Measurements from ENCODE around the gene C1QBP.
"Not testable (repeated sequence)": the region's sequence is repeated elsewhere in the genome, so short reads cannot be mapped to it uniquely, and the experiment has no call there.

The C1QBP gene, protein sequence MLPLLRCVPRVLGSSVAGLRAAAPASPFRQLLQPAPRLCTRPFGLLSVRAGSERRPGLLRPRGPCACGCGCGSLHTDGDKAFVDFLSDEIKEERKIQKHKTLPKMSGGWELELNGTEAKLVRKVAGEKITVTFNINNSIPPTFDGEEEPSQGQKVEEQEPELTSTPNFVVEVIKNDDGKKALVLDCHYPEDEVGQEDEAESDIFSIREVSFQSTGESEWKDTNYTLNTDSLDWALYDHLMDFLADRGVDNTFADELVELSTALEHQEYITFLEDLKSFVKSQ

DNA sequence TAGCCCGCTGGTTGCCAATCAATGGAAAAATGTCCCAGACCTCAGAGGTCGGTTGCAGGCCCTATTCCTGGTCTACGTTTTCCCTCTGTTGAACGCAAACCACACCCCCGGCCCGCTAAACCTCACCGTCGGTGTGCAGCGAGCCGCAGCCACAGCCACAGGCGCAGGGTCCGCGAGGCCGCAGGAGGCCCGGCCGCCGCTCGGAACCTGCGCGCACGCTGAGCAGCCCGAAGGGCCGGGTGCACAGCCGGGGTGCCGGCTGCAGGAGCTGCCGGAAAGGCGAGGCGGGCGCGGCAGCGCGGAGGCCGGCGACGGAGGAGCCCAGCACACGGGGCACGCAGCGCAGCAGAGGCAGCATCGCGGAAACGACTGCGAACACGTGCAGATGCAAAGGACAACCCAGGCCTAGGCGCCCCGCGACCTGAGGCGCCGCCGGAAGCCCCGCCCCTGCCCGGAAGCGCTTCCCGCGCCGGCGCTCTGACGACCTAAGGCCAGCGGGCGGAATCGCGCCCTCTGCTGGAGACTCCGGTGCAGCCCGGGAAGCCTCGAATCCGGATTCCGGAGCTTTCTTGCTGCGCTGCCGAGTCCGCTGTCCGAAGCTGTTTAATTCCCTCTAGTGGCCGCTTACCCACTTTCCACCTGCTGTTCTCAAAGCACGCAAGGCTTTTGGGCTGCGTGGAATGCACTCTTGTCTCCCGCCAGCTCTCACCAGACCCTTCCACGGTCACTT is at the start of gene C1QBP:
C1QBP (minus strand) TSS at position 440 of the 730 bp plus-strand sequence; CDS start at position 358, 82 bp downstream.
- DNase-seq = peak; percentile 92

DNA sequence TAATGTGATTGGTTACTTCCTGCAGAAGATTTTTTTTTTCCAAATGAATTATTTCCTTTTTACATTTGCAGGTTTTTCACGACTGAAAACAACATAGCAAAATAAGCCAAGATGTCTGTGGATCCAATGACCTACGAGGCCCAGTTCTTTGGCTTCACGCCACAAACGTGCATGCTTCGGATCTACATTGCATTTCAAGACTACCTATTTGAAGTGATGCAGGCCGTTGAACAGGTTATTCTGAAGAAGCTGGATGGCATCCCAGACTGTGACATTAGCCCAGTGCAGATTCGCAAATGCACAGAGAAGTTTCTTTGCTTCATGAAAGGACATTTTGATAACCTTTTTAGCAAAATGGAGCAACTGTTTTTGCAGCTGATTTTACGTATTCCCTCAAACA is 49.8 kb upstream of the C1QBP start:
- no peak for DNase-seq

- peak; percentile 99 for DNase-seq
Observed at GRCh38 chr17:5486206-5487124, 47.5 kb upstream of the C1QBP start, which contains the start of gene MIS12. TSS of gene MIS12 (plus strand) at chr17:5486566. CDS start at chr17:5488863, 2,297 bp downstream.

GRCh38 chr17:5485270-5486205 is 46.6 kb upstream of the C1QBP start, which contains the start of gene DERL2:
TSS of gene DERL2 (minus strand) at chr17:5486178. CDS start at chr17:5486161, 17 bp downstream.
- DNase-seq = no peak

- DNase-seq = no peak
Observed at GRCh38 chr17:5481451-5481850, 42.5 kb upstream of the C1QBP start.

DNA sequence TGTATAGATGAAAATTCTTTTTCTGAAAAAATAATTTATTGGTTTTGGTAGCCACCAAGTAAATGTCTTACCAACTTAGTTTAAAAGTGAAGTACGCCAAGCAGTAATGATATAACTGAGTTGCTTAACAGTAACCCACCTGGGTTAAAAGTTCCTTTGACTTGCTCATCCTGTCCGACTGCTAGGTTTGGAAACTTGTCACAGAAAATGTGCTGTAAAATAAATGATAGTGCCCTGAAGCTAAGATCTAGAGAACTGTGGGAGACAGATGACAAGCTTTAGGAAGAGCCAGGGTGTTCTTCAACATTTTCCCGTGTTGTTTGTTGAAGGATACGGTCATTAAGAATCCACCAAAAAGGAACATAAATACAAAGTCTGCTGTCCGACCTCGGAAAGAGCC is 42.0 kb upstream of the C1QBP start:
- no peak for DNase-seq

DNA sequence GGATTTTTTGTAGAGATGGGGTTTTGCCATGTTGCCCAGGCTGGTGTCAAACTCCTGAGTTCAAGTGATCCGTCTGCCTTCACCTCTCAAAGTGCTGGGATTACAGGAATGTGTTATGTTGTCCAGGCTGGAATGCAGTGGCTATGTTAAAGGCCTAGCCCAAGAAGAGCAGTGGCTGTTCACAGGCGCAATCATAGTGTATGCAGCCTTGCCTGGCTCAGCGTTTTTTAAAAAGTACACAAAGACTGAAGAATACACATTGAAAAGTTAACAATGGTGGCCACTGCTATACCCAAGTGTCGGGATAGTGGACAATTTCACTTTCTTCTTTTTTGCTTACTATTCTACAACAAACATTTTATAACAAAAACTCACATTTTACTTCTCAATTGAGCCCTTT is 40.0 kb upstream of the C1QBP start:
- no peak for DNase-seq

DNA sequence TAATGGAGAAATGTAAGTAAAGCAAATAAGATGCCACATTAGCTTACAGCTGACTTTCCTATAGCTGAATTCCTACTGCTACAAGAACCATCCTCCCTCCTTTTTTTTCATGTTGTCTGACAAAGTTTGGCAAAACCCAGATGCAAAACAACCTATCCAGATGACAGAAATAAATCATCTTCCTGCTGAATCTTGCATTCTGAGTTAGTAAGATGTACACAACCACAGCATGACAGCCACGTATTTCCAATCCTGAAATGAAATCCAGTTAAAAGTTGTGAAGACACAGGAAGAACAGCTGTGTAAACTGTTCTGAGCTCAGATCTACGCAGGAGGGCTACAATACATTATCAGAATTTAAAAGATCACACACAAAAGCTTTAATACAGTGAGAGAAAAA is 35.0 kb upstream of the C1QBP start:
- DNase-seq = no peak

GRCh38 chr17:5472511-5472910 is 33.6 kb upstream of the C1QBP start:
- no peak for DNase-seq

GRCh38 chr17:5468075-5468473 is 29.1 kb upstream of the C1QBP start:
- DNase-seq = no peak

- DNase-seq = no peak
Observed at GRCh38 chr17:5467416-5467815, 28.5 kb upstream of the C1QBP start.

DNA sequence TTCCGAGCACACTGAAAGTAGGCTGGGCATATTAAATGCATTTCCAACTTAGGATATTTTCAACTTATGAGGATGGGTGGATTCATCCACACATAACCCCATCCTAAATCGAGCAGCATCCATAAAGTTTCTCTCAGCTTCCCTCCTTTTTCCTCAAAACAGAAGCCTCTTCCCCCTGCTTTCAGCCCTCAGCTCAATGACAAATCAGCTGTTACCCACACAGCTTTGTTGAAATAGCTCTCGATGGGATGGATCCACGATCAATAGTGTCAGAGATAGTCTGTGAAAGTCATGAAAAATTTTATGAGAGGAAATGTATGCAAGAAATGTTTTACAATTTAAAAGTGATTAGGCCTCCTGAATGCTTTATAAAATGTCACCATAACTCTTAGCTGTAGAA is 27.3 kb upstream of the C1QBP start:
- no peak for DNase-seq

DNA sequence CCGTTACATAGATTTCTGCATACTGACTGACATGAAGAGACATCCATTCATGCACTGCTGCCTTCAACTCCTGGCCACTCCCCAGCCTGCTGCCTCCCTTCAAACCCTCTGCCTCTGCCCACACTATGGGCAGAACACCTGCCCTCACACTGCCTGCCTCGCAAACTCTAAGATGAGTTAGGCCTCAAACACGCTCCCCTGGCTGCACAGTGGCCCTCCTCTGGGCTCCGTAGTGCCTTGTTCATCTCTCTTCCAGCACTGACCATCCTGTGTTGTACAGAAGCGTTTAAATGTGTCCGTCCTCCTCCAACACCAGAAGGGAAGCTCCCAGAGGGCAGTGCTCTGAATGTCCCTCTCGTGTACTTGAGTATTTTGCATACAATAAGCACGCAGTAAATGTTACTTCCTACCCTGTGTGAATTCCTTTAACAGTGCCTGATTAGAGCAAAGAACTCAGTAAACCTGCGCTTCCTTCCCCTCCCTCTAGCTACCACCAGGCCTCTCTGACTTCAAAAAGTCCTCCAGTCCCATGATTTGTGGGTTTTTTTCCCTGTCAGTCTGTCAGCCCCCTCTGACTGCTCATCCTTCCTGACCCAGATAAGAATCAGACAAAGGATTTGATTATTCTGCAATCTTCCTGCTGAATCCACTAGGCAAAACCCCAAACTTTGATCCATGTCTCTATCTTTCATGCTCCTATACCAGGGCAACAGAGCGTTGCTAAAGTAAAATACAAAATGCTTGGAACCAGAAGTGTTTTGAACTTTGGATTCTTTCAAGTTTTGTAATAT is 26.0 kb upstream of the C1QBP start:
- DNase-seq = no peak

DNA sequence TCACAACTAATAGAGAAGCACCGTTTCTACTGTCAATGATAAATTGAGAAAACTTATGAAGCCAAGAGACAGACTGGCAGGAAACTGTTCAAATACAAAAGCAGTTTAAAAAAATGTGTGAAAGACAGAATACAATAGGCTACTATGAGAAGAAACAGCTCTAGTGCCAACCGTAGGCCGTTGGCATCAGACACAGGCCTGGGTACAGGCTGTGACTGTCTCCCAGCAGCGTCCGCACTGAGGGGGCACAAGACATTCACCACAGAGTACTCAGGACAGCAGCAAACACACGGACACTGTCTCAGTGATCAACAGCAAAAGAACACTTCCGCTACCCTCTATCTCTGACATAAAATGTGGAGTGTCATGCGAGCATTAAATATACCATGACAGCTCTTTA is 7.8 kb upstream of the C1QBP start:
- DNase-seq = no peak

DNA sequence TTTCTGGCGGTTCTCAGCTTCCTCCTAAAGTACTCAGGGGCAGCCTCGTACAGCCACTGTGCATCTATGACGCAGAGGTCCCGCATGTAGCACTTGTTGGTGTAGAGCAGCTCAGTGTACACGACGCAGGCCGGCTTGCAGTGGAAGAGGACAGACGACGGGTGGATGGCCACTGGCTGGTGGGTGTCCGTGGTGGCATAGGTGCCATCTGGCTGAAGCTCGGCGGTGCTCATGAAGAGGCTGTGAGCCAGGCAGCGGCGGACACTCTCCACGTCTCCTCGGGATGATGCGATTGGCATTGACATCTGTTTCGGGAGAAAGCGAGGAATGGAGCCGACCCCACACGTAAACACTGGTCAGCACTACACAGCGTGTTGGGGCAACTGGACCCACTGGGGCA is 5.3 kb upstream of the C1QBP start:
- DNase-seq = no peak

DNA sequence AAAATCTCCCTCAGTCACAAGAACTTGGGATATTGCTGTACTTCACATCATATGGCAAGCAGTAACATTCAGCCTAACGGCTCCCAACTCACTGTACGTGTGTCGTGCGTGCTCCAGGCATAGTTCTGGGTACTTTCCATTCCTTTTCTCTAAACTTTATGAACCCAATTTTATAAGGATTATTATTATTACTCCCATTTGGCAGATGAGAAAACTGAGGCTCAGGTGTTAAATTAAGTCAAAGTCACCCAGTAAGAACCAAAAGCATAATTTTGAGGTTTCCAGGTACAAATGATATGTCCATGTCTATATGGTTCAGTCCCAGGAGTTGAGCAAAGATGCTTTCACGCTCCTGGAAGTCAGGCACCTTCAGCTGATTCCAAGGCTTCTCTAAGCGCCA is 4.8 kb upstream of the C1QBP start:
- DNase-seq = no peak

DNA sequence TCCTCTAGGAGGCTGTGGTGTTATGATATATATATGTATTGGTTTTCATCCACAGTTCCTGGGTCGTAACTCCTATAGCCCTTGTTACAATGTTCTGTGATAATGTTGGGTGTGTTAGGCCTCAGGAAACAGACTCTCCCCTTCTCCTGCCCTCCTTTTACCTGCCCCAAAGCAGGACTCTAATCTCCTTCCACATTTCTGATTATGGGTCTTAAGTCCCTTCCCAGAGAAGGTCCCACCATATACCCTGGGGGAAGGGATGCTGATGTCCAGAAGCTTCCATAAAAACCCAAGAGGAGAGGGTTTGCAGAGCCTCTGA is 450 bp upstream of the C1QBP start:
- DNase-seq = no peak

- no peak for DNase-seq
Observed at GRCh38 chr17:5437721-5438317, 1.1 kb downstream of the C1QBP start.

DNA sequence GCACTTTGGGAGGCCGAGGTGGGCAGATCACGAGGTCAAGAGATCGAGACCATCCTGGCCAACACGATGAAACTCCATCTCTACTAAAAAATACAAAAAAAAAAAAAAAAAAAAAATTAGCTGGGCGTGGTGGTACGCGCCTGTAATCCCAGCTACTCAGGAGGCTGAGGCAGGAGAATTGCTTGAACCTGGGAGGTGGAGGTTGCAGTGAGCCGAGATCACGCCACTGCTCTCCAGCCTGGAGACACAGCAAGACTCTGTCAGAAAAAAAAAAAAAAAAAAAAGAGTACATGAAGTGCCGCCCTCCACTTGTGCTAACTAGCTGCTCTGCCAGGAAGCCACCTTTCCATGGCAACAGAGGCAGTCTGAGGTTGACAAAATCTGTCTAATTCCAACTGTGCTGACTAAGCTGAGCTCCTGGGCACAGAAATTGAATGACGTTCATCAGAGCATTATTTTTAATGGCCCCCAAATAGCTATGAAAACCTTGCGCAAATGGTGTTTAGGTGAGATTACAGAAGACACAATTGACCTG is 3.1 kb downstream of the C1QBP start:
- not testable (repeated sequence) for DNase-seq

GRCh38 chr17:5434984-5435383 is 4.0 kb downstream of the C1QBP start:
- DNase-seq = no peak

All from NCI-H748 treated with DMSO at 0.1 percent for 48 hours (cell line).